GM23338 (cell line): ENCODE data around the gene THEM5. TPM values are rescaled to one million over a fixed set of nuclear protein-coding genes. Genes with fewer than 3 reads are reported as not detected.

Experiments
- ATAC-seq: fragments of 200-7000 bp; cut with Tn5 transposase; 3 replicates; pipeline ENCODE4 v1.9.1; 2020
- DNase-seq: peaks from one replicate; pipeline ENCODE4 v3.0.0-alpha.2; 2015; ENCODE audit warnings: low spot score
- H2AFZ ChIP-seq: fragments of 200-600 bp; sonication (generic); 2 replicates; pipeline ENCODE4 v1.8.0; 2016; ENCODE audit warnings: antibody characterized with exemption, mild to moderate bottlenecking, moderate library complexity
- H3F3A ChIP-seq: fragments of 200-600 bp; sonication (generic); replicated peaks from 2 replicates; pipeline ENCODE4 v1.8.0; 2017; ENCODE audit warnings: antibody characterized with exemption, mixed run types, low read depth
- H3K27ac ChIP-seq: fragments of 200-600 bp; sonication (generic); 2 replicates; pipeline ENCODE4 v1.6.1; 2016; ENCODE audit warnings: low read depth
- H3K27me3 ChIP-seq: fragments of 200-600 bp; sonication (generic); 2 replicates; pipeline ENCODE4 v1.8.0; 2016; ENCODE audit warnings: mild to moderate bottlenecking, mixed run types, moderate library complexity; ENCODE audit not compliant: insufficient read depth
- H3K36me3 ChIP-seq: fragments of 200-600 bp; sonication (generic); 2 replicates; pipeline ENCODE4 v1.8.0; 2016; ENCODE audit warnings: mild to moderate bottlenecking; ENCODE audit not compliant: insufficient read depth
- H3K4me1 ChIP-seq: fragments of 200-600 bp; sonication (generic); 2 replicates; pipeline ENCODE4 v1.8.0; 2016; ENCODE audit warnings: mild to moderate bottlenecking, moderate library complexity; ENCODE audit not compliant: insufficient read depth
- H3K4me2 ChIP-seq: fragments of 200-600 bp; sonication (generic); 2 replicates; pipeline ENCODE4 v1.7.1; 2017; ENCODE audit warnings: mixed run types
- H3K4me3 ChIP-seq: fragments of 200-600 bp; sonication (generic); 2 replicates; pipeline ENCODE4 v1.6.1; 2016; ENCODE audit warnings: mixed run types
- H3K79me2 ChIP-seq: fragments of 200-600 bp; sonication (generic); replicated peaks from 2 replicates; pipeline ENCODE4 v1.8.0; 2017; ENCODE audit warnings: mild to moderate bottlenecking; ENCODE audit not compliant: insufficient read depth
- H3K9me2 ChIP-seq: fragments of 200-600 bp; sonication (generic); 2 replicates; pipeline ENCODE4 v1.8.0; 2017; ENCODE audit not compliant: insufficient read depth
- H4K20me1 ChIP-seq: fragments of 200-600 bp; sonication (generic); replicated peaks from 2 replicates; pipeline ENCODE4 v1.8.0; 2017; ENCODE audit warnings: mild to moderate bottlenecking; ENCODE audit not compliant: insufficient read depth
- H3K27ac Mint-ChIP-seq: 2 replicates; pipeline ENCODE4 v1.8.0; 2020; ENCODE audit warnings: inconsistent platforms, mild to moderate bottlenecking, moderate library complexity, mixed read lengths
- H3K27me3 Mint-ChIP-seq: 3 replicates; pipeline ENCODE4 v1.8.0; 2022; ENCODE audit warnings: low read depth, mild to moderate bottlenecking, moderate library complexity, mixed read lengths, inconsistent platforms; ENCODE audit not compliant: insufficient read depth, poor library complexity
- H3K36me3 Mint-ChIP-seq: 3 replicates; pipeline ENCODE4 v1.8.0; 2021; ENCODE audit warnings: low read depth, mild to moderate bottlenecking, inconsistent platforms, moderate library complexity, mixed read lengths
- H3K4me1 Mint-ChIP-seq: 3 replicates; pipeline ENCODE4 v1.8.0; 2020; ENCODE audit warnings: mild to moderate bottlenecking, inconsistent platforms, mixed read lengths
- H3K4me3 Mint-ChIP-seq: 3 replicates; pipeline ENCODE4 v1.8.0; 2021; ENCODE audit warnings: moderate library complexity, mild to moderate bottlenecking, inconsistent platforms, mixed read lengths
- H3K9me3 Mint-ChIP-seq: 3 replicates; pipeline ENCODE4 v1.8.0; 2020; ENCODE audit warnings: moderate library complexity, mild to moderate bottlenecking, inconsistent platforms, mixed read lengths
- EZH2 ChIP-seq: fragments of 200-600 bp; sonication (generic); IDR thresholded peaks from one replicate; pipeline ENCODE4 v1.8.0; 2017; ENCODE audit warnings: antibody characterized with exemption, mild to moderate bottlenecking, low read depth; ENCODE audit not compliant: unreplicated experiment
- EZH2phosphoT487 ChIP-seq: fragments of 200-600 bp; sonication (generic); IDR thresholded peaks from one replicate; pipeline ENCODE4 v1.8.1; 2018; ENCODE audit warnings: antibody characterized with exemption; ENCODE audit not compliant: unreplicated experiment
- JUNB ChIP-seq: IDR thresholded peaks from one replicate; pipeline ENCODE4 v1.6.1; 2016; ENCODE audit warnings: antibody characterized with exemption; ENCODE audit not compliant: unreplicated experiment
- POLR2AphosphoS5 ChIP-seq: IDR thresholded peaks from 2 replicates; pipeline ENCODE4 v1.6.1; 2016; ENCODE audit warnings: antibody characterized with exemption, low read depth
- STAT1 ChIP-seq: IDR thresholded peaks from one replicate; pipeline ENCODE4 v1.6.1; 2016; ENCODE audit warnings: antibody characterized with exemption; ENCODE audit not compliant: unreplicated experiment
- polyA plus RNA-seq: library from polyadenylated mRNA; unstranded; fragments of >200 nt; fragmentation: Nextera tagmentation; extraction: Ambion mirVana; gene quantifications from 2 replicates; pipeline ENCODE4 v1.2.1, GENCODE V29; 2016
- total RNA-seq: library from RNA; depleted of rRNA; stranded (reverse); fragments of >200 nt; shearing (Covaris generic); gene quantifications from 2 replicates; pipeline ENCODE4 v1.2.3, GENCODE V29; 2014
- TF ChIP-seq, protein P1 (sequence below): fragments of 250-450 bp; sonication (Bioruptor Pico); IDR thresholded peaks from 2 replicates; pipeline ENCODE4 v1.5.0; 2020; ENCODE audit warnings: mild to moderate bottlenecking, moderate library complexity
- TF ChIP-seq, protein P2 (sequence below), 2 experiments: fragments of 200-600 bp in 1 of 2; sonication (generic) in 1 of 2; conservative IDR thresholded peaks; 2 replicates each; pipeline versions ENCODE4 v1.5.1 to v1.6.1; 2016 to 2017; ENCODE audit warnings: antibody characterized with exemption in 2 of 2, low read depth in 2 of 2, mild to moderate bottlenecking in 2 of 2, moderate library complexity in 1 of 2
- TF ChIP-seq, protein P3 (sequence below): IDR thresholded peaks from 2 replicates; pipeline ENCODE4 v1.6.1; 2016; ENCODE audit warnings: antibody characterized with exemption

Gene THEM5
- total and polyA plus RNA-seq, 2 experiments from 2014 or later, result not detected

DNA sequence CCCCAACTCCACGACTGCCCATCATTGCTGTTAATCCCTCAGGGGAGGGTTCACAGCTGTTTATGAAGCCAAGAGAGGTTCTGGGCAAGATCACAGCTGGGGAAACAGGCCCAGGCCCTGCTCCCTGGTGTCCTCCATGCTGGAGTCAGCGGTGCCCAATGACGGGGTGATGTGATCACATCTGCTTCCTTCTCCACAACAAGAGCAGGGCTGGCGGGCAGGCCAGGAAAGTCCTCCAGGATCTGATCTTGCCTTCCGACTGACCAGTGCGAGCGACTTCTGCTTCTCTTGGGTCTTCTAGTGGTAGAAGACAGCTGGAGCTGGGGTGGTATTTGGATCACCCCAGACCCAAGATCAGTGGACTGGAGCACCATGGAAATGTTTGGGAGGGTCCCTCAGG, 47.3 kb downstream of the THEM5 start (continued):
- TF ChIP-seq, protein P1, sequence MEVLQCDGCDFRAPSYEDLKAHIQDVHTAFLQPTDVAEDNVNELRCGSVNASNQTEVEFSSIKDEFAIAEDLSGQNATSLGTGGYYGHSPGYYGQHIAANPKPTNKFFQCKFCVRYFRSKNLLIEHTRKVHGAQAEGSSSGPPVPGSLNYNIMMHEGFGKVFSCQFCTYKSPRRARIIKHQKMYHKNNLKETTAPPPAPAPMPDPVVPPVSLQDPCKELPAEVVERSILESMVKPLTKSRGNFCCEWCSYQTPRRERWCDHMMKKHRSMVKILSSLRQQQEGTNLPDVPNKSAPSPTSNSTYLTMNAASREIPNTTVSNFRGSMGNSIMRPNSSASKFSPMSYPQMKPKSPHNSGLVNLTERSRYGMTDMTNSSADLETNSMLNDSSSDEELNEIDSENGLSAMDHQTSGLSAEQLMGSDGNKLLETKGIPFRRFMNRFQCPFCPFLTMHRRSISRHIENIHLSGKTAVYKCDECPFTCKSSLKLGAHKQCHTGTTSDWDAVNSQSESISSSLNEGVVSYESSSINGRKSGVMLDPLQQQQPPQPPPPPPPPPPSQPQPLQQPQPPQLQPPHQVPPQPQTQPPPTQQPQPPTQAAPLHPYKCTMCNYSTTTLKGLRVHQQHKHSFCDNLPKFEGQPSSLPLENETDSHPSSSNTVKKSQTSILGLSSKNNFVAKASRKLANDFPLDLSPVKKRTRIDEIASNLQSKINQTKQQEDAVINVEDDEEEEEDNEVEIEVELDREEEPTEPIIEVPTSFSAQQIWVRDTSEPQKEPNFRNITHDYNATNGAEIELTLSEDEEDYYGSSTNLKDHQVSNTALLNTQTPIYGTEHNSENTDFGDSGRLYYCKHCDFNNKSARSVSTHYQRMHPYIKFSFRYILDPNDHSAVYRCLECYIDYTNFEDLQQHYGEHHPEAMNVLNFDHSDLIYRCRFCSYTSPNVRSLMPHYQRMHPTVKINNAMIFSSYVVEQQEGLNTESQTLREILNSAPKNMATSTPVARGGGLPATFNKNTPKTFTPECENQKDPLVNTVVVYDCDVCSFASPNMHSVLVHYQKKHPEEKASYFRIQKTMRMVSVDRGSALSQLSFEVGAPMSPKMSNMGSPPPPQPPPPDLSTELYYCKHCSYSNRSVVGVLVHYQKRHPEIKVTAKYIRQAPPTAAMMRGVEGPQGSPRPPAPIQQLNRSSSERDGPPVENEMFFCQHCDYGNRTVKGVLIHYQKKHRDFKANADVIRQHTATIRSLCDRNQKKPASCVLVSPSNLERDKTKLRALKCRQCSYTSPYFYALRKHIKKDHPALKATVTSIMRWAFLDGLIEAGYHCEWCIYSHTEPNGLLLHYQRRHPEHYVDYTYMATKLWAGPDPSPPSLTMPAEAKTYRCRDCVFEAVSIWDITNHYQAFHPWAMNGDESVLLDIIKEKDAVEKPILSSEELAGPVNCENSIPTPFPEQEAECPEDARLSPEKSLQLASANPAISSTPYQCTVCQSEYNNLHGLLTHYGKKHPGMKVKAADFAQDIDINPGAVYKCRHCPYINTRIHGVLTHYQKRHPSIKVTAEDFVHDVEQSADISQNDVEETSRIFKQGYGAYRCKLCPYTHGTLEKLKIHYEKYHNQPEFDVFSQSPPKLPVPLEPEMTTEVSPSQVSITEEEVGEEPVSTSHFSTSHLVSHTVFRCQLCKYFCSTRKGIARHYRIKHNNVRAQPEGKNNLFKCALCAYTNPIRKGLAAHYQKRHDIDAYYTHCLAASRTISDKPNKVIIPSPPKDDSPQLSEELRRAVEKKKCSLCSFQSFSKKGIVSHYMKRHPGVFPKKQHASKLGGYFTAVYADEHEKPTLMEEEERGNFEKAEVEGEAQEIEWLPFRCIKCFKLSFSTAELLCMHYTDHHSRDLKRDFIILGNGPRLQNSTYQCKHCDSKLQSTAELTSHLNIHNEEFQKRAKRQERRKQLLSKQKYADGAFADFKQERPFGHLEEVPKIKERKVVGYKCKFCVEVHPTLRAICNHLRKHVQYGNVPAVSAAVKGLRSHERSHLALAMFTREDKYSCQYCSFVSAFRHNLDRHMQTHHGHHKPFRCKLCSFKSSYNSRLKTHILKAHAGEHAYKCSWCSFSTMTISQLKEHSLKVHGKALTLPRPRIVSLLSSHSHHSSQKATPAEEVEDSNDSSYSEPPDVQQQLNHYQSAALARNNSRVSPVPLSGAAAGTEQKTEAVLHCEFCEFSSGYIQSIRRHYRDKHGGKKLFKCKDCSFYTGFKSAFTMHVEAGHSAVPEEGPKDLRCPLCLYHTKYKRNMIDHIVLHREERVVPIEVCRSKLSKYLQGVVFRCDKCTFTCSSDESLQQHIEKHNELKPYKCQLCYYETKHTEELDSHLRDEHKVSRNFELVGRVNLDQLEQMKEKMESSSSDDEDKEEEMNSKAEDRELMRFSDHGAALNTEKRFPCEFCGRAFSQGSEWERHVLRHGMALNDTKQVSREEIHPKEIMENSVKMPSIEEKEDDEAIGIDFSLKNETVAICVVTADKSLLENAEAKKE (CRISPR knock-in tag), result no peak
- TF ChIP-seq EZH2phosphoT487 (no peak), STAT1 (no peak), EZH2 (no peak)

DNA sequence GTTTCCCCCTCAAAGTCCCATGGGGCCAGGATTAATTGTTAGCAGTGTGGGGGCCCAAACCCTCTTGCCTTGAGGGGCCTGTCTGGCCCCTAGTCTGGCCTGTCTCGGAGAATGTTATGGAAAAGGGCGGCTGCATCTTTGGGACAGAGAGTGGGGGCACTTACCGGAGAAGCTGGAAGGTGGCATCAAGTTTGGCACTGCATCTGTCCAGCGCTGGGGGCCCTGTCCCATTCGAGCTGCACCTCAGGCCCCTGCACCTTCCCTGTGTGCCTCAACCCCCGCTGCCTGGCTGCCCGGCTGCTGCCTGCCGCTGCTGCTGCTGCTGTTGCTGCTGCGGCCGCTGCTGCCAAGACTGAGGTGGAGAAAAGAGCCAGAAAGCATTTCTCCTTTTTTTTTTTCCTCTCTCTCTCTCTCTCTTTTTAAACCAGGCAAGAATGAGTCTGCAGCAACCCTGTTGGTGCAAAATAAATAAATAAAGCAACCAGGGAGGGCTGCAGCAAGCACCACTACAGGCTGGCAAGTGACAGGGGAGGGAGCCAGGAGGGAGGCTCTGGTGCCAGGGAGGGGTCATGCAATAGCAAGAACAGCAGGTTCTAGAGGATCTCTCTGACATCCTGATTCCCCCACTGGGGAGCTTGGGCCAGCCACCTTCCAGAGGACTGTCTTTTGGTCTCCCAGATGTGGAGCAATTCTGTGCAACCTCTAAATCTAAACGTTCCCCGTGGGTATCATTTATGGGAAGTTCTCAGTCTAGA, 48.3 kb downstream of the THEM5 start, which contains the start of gene LINGO4:
Gene LINGO4, minus strand, starts transcription at position 354 of the 755 bp plus-strand sequence. CDS start 2,715 bp downstream, outside the sequence.
- no peaks in the 10 kb centered on the region for H3K36me3 Mint-ChIP-seq
- no peaks in the 10 kb centered on the region for H3K9me3 Mint-ChIP-seq
- peaks cover 3% of the 10 kb centered on the region for H3K27me3 Mint-ChIP-seq
- Histone ChIP-seq H3F3A (no peaks in the 10 kb centered on the region), H3K27me3 (no peaks in the 10 kb centered on the region), H4K20me1 (no peaks in the 10 kb centered on the region), H3K36me3 (no peaks in the 10 kb centered on the region), H3K4me1 (peaks cover 6% of the 10 kb centered on the region), H3K79me2 (no peaks in the 10 kb centered on the region), H3K4me2 (no peak within 1 kb of the TSS), H3K4me3 (no peak within 1 kb of the TSS), H3K9me2 (no peaks in the 10 kb centered on the region), H2AFZ (no peak within 1 kb of the TSS), H3K27ac (no peak within 1 kb of the TSS)
- no peak for DNase-seq
- ATAC-seq, result no peak
- H3K27ac Mint-ChIP-seq, result no peak within 1 kb of the TSS
- no peak within 1 kb of the TSS for H3K4me3 Mint-ChIP-seq
- peaks cover 15% of the 10 kb centered on the region for H3K4me1 Mint-ChIP-seq
- TF ChIP-seq JUNB (no peak), POLR2AphosphoS5 (no peak)
- TF ChIP-seq, protein P2, sequence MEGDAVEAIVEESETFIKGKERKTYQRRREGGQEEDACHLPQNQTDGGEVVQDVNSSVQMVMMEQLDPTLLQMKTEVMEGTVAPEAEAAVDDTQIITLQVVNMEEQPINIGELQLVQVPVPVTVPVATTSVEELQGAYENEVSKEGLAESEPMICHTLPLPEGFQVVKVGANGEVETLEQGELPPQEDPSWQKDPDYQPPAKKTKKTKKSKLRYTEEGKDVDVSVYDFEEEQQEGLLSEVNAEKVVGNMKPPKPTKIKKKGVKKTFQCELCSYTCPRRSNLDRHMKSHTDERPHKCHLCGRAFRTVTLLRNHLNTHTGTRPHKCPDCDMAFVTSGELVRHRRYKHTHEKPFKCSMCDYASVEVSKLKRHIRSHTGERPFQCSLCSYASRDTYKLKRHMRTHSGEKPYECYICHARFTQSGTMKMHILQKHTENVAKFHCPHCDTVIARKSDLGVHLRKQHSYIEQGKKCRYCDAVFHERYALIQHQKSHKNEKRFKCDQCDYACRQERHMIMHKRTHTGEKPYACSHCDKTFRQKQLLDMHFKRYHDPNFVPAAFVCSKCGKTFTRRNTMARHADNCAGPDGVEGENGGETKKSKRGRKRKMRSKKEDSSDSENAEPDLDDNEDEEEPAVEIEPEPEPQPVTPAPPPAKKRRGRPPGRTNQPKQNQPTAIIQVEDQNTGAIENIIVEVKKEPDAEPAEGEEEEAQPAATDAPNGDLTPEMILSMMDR (conservative IDR thresholded peaks at IDR 0.05; ENCODE audit: low read depth in 2 of 2), result no peak
- TF ChIP-seq, protein P3, sequence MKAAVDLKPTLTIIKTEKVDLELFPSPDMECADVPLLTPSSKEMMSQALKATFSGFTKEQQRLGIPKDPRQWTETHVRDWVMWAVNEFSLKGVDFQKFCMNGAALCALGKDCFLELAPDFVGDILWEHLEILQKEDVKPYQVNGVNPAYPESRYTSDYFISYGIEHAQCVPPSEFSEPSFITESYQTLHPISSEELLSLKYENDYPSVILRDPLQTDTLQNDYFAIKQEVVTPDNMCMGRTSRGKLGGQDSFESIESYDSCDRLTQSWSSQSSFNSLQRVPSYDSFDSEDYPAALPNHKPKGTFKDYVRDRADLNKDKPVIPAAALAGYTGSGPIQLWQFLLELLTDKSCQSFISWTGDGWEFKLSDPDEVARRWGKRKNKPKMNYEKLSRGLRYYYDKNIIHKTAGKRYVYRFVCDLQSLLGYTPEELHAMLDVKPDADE, result no peak
